ENCODE measurements around the gene METTL6.
"Not testable (repeated sequence)": the region's sequence is repeated elsewhere in the genome, so short reads cannot be mapped to it uniquely, and the experiment has no call there.

The METTL6 gene

GRCh38 chr3:15450438-15451215, 23.3 kb upstream of the METTL6 start:
- no peak for DNase-seq (ENCODE audit: low read depth)

DNA sequence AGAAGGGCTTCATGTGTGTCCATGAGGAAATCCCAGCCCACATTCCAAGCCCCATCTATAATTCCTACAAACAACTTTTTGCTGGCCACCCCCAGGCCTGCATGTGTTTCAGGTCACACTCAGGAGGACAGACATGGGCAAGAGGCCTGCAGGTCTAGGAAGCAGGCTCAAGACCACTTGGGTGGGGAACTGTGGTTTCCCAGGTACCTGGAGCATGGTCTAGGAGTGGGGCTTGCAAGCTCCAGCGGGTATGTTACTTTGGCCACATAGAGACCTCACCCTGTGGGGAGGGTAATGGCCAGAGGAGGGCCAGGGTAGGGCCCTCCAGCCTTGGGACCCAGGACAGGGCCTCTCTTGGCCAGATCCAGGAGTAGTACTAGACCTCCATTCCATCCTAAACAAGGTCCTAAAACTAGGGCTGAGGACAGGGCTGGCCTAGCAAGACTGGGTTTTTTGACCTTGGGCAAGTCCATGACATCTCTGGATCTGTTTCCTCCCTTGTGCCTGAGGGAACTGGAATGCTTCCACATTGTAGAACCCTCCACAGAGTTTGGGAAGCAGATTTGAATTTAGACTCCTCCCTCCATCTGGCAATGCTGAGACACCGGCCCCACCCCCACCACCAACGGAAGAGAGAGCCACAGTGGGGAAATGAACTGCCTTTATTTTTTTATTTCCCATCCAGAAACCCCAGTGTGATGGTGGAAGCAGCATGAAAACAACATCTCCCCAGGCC, 22.3 kb upstream of the METTL6 start:
- DNase-seq (ENCODE audit: low read depth) = no peak

DNA sequence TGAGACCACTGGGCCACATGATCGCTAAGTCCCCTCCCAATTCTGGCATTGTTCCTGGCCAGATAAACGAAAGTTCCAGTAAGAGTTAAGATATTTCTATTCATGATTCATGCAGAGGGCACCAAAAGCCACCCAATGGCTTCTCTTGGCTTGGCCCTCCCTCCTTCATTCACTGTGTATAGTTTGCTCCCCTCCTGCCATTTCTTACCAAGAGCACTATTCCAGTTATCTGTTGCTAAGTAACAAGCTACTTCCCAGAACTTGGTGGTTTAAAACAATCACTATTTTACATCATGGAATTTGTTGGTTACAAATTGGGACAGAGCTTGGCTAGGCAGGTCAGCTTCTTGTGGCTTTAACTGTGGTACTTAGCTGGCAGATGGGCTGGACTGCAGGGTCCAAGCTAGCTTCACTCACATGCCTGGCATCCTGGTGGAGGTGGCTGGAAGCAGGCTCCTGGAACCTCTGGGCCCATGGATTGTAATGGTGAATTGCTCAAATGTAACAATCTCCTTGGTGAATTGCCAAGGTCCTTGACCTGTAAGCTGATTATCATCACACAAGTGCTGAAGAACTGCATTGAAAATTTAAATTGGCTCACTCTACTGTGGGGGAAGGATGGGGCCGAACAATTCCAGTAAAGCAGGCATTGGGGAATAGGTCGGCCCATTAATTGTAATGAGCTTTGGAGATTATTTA, 16.6 kb upstream of the METTL6 start:
- DNase-seq (ENCODE audit: low read depth) = no peak

- no peak for DNase-seq (ENCODE audit: low read depth)
These were observed 13.5 kb upstream of the METTL6 start for GRCh38 chr3:15440891-15441290.

- no peak for DNase-seq (ENCODE audit: low read depth)
These were observed 12.1 kb upstream of the METTL6 start for GRCh38 chr3:15439476-15439875.

DNA sequence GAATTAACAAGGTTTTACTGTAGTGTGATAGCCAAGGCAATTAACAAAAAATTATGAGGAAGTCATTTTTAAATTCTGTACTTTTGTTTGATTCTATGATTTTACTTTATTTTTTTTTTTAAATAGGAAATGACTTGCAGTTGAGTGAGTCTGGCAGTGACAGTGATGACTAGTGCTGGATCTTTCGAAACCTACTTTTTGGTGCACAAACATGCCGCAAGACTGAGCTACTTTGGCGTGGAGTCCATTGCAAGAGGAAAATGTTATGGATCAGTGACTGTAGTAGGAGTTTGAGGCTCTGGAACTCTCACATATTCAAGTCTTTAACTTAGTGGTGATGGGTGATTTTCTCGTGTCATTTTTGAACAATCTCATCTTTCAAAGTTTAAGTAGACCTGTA, 11.6 kb upstream of the METTL6 start:
- DNase-seq (ENCODE audit: low read depth) = no peak

- no peak for DNase-seq (ENCODE audit: low read depth)
These were observed 8.9 kb upstream of the METTL6 start for GRCh38 chr3:15436246-15436645.

DNA sequence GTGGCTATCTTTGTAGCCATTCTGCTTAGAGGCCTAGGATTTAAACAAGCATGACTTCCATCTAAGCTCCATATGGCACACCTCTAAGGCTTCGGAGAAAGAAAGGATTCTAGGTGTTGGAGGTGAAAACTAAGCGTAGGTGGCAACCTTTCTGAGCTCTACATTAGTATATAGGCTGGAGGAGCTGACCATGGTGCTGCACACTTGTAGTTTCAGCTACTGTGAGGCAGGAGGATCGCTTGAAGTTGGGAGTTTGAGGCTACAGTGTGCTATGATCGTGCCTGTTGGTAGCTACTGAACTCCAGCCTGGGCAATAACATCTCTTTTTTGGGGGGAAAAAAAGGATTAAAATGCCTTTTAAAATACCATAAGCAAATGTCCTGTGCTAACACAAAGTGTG, 7.4 kb upstream of the METTL6 start:
- no peak for DNase-seq (ENCODE audit: low read depth)

DNA sequence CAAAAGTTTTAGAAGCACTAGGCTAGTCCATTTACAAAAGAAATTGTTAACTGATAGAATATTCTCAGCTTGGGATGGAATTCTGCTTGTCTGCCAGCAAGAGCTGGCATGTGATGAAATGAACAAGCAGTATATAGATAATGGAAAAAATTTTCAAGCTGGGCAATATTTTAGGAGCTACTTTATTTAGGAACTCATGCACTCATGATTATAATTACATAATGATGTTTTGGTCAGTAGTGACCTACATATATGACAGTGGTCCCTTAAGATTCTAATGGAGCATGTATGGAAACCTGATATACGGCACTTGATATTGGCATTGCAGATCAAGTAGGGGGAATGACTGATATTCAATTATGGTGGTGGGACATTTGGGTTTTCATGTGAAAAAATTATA, 6.2 kb upstream of the METTL6 start:
- no peak for DNase-seq (ENCODE audit: low read depth)

DNA sequence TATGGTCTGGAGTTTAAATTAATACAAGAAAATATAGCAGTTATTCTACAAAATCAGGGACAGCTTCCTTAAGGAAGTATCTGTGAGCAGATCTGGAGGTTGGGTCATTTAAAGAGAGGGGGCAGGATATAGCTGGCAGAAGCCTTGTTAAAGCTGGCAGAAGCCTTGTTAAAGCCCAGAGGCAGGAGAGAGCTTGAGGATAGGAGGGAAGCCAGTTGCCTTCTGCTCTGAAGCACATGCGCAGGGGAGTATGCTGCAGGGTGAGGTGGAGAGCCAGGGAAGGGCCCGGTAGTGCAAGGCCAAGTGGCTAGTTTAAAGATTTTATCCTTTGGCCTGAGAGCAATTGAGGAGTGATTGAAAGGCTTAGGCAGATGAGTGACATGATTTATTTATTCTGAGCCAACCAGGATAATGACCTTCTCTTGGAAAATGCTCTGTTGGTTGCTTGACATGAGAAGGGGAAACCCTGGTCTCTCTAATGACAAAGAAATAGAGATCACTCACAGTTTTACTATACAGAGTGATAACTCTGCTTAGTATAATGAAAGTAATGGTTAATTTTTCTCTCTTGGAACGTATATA, 4.0 kb upstream of the METTL6 start:
- no peak for DNase-seq (ENCODE audit: low read depth)

DNA sequence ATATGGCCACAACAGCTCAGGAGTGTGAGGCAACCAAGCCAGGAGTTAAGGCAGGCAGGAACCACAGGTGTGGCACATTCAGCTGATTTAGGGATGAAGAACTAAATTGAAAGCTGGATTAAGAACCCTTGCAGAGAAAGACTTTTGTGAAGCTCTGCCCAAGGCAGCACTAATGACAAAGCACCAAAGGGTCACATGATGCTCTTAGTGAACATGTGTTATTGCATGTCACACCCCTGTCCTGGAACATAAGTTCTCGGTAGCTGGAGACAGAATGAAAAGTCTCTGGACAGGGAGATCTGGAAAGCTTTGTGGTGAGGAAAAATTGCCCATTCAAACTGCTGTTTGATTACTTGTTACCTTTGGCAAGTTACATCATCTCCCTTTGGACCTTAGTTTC, 3.3 kb upstream of the METTL6 start:
- no peak for DNase-seq (ENCODE audit: low read depth)

- DNase-seq (ENCODE audit: low read depth) = no peak
These were observed 1.7 kb upstream of the METTL6 start for GRCh38 chr3:15429080-15429479.

DNA sequence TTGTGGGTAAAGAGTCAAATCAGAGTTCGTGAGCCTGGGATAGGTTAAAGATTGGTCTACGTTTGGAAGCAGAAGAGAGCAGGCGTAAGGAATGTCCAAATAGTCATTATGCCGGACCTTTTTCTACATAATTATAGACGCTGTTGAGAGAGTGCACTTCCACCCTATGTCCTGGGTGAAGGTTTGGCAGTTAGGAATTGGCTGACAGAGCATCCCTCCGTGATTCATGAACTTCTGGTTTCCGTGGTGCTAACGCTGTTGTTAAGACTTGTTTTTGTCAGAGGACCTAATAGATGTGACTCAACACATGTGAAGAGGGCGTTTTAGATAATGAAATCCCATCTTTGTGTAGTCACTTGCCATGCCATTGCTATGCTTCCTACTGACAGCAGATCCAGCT, 1.2 kb upstream of the METTL6 start:
- DNase-seq (ENCODE audit: low read depth) = no peak

GRCh38 chr3:15427981-15428380, 637 bp upstream of the METTL6 start:
- DNase-seq (ENCODE audit: low read depth) = no peak

DNA sequence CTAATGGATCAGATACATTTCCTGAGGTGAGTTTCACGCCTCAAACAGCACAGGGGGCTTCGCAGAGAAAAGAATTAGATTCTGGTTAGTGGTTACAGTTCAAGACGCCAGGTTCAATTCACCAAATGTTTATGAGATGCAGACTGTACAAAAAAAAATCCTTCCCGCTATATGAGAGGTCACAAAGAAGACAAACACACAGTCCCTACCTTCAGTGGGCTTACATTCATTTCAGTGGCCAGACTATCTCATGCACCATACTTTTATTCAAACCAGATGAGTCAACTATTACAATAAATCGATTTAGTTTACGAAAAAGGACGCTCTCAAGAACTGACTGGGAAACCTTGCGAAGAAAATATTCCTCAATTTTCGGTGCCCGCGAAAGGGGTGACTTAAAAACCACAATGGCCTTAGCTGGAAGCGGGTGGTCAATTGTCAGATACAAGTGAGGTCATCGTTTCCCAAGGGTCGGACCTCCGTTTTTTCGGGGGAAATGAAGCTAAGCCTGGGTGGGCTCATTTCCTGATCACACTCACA, 695 bp downstream of the METTL6 start:
- DNase-seq (ENCODE audit: low read depth) = no peak

DNA sequence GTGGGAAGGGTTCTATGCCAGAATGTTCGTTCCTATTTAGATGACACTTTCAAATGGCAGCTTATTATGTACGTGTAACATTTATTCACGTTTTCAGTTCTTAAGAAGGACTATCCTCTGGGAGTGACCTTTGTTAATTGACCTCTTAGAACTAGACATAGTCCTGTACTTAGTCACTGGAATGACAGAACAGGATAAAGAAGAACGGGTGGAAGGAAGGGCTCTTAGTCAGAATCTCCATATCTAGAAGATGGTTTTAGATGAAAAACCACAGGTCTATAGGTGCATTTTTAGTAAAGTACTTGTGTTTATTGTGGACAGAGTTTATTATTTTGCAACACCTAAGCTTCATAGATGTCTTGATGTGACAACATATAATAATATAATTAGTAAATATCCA, 6.5 kb downstream of the METTL6 start:
- no peak for DNase-seq (ENCODE audit: low read depth)

- not testable (repeated sequence) for DNase-seq (ENCODE audit: low read depth)
These were observed 16.4 kb downstream of the METTL6 start for GRCh38 chr3:15410966-15411365.

DNA sequence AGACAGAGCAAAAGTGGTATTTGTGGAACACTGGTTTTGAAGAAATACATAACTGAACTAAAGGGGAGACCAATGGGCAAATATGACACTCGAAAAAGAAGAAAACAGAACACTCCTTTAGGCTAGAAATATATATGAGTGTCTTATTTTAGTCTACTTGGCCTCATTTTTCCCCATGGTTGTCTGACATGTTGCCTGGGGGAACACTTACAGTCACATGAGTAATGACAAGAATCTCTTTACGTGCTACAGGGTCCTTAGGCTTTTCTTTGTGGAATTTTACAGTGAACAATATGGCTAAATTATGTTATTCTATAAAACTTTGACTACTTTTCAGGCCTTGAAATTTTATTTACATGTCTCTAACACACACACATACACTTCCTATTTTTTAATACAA, 17.6 kb downstream of the METTL6 start:
- DNase-seq (ENCODE audit: low read depth) = no peak

- no peak for DNase-seq (ENCODE audit: low read depth)
These were observed 18.1 kb downstream of the METTL6 start for GRCh38 chr3:15409239-15409638.

GRCh38 chr3:15405448-15406050, 21.8 kb downstream of the METTL6 start:
- DNase-seq (ENCODE audit: low read depth) = no peak

- no peak for DNase-seq (ENCODE audit: low read depth)
These were observed 22.6 kb downstream of the METTL6 start for GRCh38 chr3:15404767-15405166.

- no peak for DNase-seq (ENCODE audit: low read depth)
These were observed 23.4 kb downstream of the METTL6 start for GRCh38 chr3:15403965-15404364.
